ENCODE results near the gene APPL1.
A peak's percentile ranks its signal among the peaks of the same experiment; 100 is the strongest.

Gene APPL1

DNA sequence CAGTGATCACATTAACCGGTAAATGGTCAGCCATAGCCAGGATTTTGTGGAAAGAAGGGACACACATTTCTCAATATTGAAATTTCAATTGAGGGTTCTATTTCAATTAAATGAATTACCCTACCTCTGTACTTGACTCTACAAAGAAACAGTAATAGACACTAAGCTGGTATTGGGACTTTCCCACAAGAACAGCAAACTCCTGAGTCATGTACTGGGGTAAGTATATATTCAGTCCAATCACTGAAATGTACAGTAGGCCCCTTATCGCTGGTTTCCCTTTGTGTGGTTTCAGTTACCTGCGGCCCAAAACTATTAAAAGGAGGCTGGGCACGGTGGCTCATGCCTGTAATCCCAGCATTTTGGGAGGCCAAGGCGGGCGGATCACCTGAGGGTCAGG lies 47.3 kb downstream of the APPL1 start:
- no peak for DNase-seq (ENCODE audit: low read depth)

DNA sequence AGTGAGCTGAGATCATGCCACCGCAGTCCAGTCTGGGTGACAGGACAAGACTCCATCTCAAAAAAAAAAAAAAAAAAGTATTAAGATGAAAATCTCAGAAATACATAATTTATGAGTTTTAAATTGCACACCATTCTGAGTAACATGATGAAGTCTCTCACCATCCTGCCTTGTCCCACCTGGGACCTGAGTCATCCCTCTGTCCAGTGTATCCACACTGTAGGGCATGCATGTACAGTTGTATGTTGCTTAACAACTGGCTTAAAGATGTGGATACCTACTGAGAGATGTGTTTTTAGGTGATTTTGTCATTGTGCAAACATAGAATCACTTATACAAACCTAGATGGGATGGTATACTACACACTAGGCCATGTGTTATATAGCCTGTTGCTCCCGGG lies 47.9 kb downstream of the APPL1 start:
- DNase-seq (ENCODE audit: low read depth): no peak

DNA sequence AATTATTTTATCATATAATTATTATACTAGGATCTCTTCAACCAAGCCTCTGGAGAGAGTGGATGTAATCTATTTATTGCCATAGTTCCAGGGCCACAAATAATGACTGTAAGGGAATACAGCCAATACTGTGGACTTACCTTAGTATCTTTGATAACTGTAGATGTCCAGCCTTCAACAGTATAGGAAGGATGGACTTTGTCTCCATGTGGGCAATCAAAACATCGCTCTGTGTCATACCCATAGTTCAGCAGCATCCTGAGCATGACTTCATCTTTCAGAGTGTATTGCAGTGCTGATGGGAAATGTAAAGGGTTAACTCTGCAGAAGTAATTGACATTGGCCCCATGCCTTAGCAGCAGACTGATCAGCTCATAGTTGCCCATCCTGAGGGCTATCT lies 50.7 kb downstream of the APPL1 start:
- DNase-seq (ENCODE audit: low read depth): no peak

DNA sequence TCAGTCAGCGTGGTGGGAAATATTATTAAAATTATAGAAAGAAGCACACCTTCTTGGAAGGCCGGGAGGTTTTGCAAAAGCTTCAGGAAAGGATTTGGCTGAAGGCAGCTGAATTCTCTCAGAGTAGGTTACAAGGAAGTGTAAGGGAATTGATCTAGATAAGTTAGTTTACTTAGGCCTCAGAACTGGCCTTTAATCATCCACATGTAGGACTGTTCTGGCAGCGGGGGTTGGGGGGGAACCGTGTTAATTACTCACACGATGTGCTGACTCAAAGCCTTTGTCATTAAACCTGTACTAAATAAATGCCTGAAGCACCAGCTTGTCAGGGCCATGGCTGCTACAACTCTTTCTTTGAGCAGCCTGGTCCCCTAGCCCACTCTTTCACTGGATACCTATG lies 52.2 kb downstream of the APPL1 start:
- DNase-seq (ENCODE audit: low read depth): no peak

DNA sequence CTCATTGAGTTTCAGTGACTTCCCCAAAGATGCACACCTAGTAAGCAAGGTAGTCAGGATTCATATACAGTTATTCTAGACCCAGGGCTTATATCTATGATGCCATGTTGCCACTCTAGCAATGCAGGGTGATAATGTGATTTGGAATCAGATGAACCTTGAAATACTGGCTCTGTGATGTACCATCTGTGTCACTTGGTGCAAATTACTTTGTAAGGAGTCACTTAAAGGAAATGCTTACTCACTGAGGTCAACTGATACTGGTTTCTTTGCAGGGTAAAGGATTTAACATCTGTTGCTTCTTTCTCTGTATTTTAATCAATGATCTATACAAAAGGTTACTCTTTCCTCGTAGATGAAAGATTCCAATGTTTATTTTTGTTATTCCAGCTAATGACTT lies 54.2 kb downstream of the APPL1 start:
- peak; percentile 25 for DNase-seq (ENCODE audit: low read depth)

GRCh38 chr3:57283334-57283733 lies 55.8 kb downstream of the APPL1 start:
- DNase-seq (ENCODE audit: low read depth): no peak

DNA sequence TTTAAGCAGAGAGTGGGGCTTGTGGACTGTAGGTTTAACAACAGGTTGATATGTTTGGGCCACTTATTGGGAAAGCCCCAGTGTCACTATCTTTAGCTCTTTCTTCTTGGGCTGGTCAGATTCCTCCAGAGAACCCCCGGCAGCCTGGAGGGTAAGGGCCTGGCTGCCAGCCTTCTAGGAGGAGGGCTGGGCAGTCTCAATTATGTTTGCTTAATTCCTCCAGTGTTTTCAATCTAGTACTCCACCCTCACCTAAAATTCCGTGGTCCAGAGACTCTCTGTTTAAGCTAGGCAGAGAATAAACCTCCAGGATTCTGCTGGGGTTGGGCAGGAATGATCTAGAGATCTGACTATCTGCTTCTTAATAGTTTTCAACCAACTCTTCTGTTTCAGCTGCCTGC lies 59.7 kb downstream of the APPL1 start:
- no peak for DNase-seq (ENCODE audit: low read depth)

DNA sequence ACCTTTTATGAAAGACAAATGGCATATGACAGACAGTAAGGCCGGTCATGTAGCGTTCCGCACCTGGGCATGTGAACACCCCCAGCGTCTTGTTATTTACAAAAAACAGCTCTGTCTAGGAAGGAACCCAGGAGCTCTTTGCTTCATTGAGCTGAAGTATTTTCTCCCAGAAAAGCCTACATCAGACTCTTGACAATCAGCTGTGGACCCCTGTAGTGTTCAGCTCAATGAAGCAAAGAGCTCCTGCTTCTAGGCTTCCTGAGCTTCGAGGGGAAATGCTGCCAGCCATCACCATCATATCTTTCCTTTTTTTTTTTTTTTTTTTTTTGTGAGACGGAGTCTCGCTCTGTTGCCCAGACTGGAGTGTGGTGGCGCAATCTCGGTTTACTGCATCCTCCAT lies 60.9 kb downstream of the APPL1 start:
- no peak for DNase-seq (ENCODE audit: low read depth)

DNA sequence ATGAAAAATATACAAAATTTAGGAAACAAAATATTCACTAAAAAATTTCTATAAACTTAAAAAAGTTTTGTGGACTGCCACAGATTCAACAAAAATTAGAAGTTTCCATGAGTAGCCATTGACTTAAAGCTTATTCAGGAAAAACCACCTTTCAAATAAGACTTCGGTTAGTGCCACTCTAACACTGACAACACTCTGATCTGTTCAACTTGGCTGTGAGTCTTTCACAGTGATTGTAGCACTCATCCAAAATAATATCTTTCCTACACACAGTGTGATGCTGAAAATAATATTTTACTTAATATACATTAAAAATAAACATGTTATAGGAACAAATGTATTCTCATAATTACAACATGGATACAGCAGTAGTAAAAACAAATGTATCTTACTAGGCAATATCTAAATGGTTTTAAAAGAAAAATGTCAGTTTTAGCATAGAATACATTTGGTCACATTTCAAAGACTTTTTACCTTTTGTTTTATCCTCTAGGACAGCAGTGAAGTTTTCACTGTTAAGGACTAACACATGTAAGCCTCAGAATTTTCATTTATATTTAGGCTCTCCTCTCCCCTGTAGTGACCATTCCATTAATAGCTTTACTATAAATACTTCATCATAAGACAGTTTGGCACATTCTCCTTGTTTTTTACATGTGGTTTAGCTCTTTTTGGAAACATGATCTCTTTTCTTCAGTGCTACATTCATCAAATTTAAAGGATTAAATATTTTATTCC lies 64.8 kb downstream of the APPL1 start, which contains the start of gene ASB14:
Gene ASB14, minus strand, starts transcription at position 527 of the 738 bp plus-strand sequence. CDS start 652 bp downstream, outside the sequence.
- DNase-seq (ENCODE audit: low read depth): no peak

DNA sequence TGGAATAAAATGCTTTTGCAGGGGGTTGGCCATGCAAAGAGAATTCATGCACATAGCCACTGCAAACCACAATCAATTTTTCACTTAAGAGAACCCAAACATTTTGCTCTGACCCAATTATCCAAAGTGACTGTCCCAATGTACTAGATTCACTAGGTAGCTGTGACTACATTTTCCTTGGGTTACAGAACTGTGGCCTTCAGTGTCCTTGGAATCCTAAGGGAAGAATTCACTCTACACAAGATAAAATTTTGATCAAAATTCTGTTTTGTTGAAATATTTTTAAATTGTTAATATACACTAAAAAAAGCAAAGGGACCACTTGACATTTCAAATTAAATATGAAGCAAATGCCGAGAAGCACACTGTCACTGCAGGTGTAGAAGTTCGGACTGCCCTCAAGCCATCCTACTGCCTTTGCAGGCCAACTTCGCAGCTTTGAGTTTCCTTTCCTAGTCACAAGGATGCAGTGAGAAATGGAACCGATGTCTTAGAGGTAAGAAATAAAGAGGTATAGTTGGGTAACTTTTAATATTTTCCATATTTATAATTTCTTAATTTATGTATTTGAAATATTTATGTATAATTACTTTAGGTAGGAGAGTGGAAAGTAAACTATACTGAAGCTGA lies 65.5 kb downstream of the APPL1 start:
- no peak for DNase-seq (ENCODE audit: low read depth)

DNA sequence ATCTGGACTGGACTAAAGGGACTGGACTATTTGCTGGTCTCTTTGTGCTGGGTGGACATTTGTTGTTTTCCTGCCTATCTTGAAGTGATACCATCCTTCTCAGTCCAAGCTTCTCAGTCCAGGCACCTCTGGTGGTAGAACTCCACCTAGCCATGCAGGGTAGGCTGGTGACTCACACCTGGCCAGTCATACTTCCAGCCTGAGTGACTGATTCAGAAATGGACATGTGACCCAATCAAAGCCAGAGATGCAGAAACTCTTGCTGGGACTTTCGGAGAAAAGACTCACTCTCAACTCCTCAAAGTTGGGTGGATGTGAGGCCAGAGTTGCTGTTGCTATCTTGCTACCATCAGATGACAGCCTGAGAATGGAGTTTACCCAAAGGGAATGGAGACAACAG lies 70.5 kb downstream of the APPL1 start:
- no peak for DNase-seq (ENCODE audit: low read depth)

GRCh38 chr3:57303520-57303919 lies 76.0 kb downstream of the APPL1 start:
- peak; percentile 6 for DNase-seq (ENCODE audit: low read depth)

- DNase-seq (ENCODE audit: low read depth): no peak
Measured at GRCh38 chr3:57309769-57310360, 82.3 kb downstream of the APPL1 start.

DNA sequence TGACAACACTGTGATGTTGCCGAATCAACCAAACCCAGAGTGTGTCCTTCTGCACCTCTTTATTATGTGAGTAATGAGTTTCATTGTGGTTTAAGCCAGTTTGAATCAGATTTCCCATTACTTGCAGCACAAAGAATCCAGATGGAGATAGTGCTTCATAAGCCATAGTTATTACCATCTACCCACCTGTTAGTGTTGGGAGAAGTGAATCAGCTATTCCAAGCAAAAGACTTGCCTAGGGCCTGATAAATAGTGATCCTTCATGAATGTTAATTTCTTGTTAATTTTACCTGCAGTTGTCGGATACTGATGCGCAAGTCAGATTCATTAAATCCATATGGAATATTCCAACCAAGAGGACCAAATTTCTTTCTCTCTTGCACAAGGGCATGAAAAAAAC lies 86.7 kb downstream of the APPL1 start:
- DNase-seq (ENCODE audit: low read depth): no peak
